HEK293 (cell line): ENCODE results near the gene SLC35B1.
A peak's percentile ranks its signal among the peaks of the same experiment; 100 is the strongest.

Experiments
- CTCF ChIA-PET: fragments of 350-600 bp; formaldehyde crosslinking; extraction: SDS; loops from one replicate; lab custom pipeline; 2021; ENCODE audit warnings: antibody characterized with exemption; lab: Yijun Ruan, JAX
- POLR2A ChIA-PET: fragments of 300-600 bp; formaldehyde crosslinking; extraction: SDS; loops from one replicate; lab custom pipeline; 2020; ENCODE audit warnings: antibody characterized with exemption, inconsistent platforms; lab: Yijun Ruan, JAX
- H3K27ac ChIP-seq: fragments of 200-500 bp; sonication (Bioruptor generic); 2 replicates; pipeline ENCODE4 v1.5.1; 2014; ENCODE audit warnings: low read depth, low read length, control low read depth, inconsistent platforms; ENCODE audit errors: extremely low read depth
- H3K36me3 ChIP-seq, 2 experiments: fragments of 200-500 bp in 1 of 2; sonication (Bioruptor generic) in 1 of 2; 1 replicate in 1 of 2; 2 replicates in 1 of 2; pipeline ENCODE4 v1.5.1; 2014 to 2017; ENCODE audit warnings: inconsistent platforms in 2 of 2, low read length in 2 of 2; ENCODE audit not compliant: control insufficient read depth in 2 of 2, insufficient read depth in 1 of 2
- H3K4me1 ChIP-seq: fragments of 200-500 bp; sonication (Bioruptor generic); 2 replicates; pipeline ENCODE4 v1.5.1; 2014; ENCODE audit warnings: mild to moderate bottlenecking, low read length, inconsistent platforms; ENCODE audit not compliant: control insufficient read depth, insufficient read depth
- H3K4me3 ChIP-seq: 2 replicates; pipeline ENCODE4 v1.5.1; 2011; ENCODE audit warnings: low read depth, mild to moderate bottlenecking, control low read depth, low read length, moderate library complexity
- H3K9me3 ChIP-seq: fragments of 200-500 bp; sonication (Bioruptor generic); 2 replicates; pipeline ENCODE4 v1.5.1; 2014; ENCODE audit warnings: low read depth, low read length, inconsistent platforms; ENCODE audit not compliant: control insufficient read depth, insufficient read depth
- GLI2 ChIP-seq: fragments of 450-650 bp; formaldehyde crosslinking; IDR thresholded peaks from 2 replicates; pipeline ENCODE4; 2017; ENCODE audit warnings: missing biosample characterization, missing genetic modification characterization, low read depth, borderline replicate concordance
- REPIN1 ChIP-seq: fragments of 450-650 bp; formaldehyde crosslinking; IDR thresholded peaks from 2 replicates; pipeline ENCODE4 v1.5.1; 2017; ENCODE audit warnings: missing biosample characterization, missing genetic modification characterization, low read depth
- SCRT2 ChIP-seq: fragments of 450-650 bp; formaldehyde crosslinking; IDR thresholded peaks from 2 replicates; pipeline ENCODE4 v1.5.1; 2016; ENCODE audit warnings: missing biosample characterization, missing genetic modification characterization
- ZEB2 ChIP-seq: fragments of 450-650 bp; formaldehyde crosslinking; IDR thresholded peaks from 2 replicates; pipeline ENCODE4 v1.5.1; 2016; ENCODE audit warnings: missing biosample characterization, missing genetic modification characterization
- ZNF140 ChIP-seq: fragments of 450-650 bp; formaldehyde crosslinking; IDR thresholded peaks from 2 replicates; pipeline ENCODE4 v1.5.1; 2016; ENCODE audit warnings: missing biosample characterization, missing genetic modification characterization
- ZNF174 ChIP-seq: fragments of 450-650 bp; formaldehyde crosslinking; IDR thresholded peaks from 2 replicates; pipeline ENCODE4 v1.5.0; 2017; ENCODE audit warnings: missing biosample characterization, mild to moderate bottlenecking, missing genetic modification characterization
- ZNF19 ChIP-seq: fragments of 450-650 bp; formaldehyde crosslinking; IDR thresholded peaks from 2 replicates; pipeline ENCODE4; 2016; ENCODE audit warnings: missing biosample characterization, missing genetic modification characterization, low read depth
- ZNF530 ChIP-seq: fragments of 450-650 bp; formaldehyde crosslinking; IDR thresholded peaks from 2 replicates; pipeline ENCODE4 v1.5.1; 2016; ENCODE audit warnings: low read depth, missing biosample characterization, missing genetic modification characterization
- ZNF555 ChIP-seq: fragments of 450-650 bp; formaldehyde crosslinking; conservative IDR thresholded peaks from 2 replicates; pipeline ENCODE4 v1.5.1; 2017; ENCODE audit warnings: missing biosample characterization, mild to moderate bottlenecking, missing genetic modification characterization, inconsistent platforms
- ZNF558 ChIP-seq: fragments of 450-650 bp; formaldehyde crosslinking; IDR thresholded peaks from 2 replicates; pipeline ENCODE4 v1.5.1; 2016; ENCODE audit warnings: missing biosample characterization, missing genetic modification characterization
- ZSCAN16 ChIP-seq: fragments of 450-650 bp; formaldehyde crosslinking; IDR thresholded peaks from 2 replicates; pipeline ENCODE4 v1.5.1; 2016; ENCODE audit warnings: missing biosample characterization, missing genetic modification characterization
- TF ChIP-seq, protein P1 (sequence below): fragments of 450-650 bp; formaldehyde crosslinking; IDR thresholded peaks from 2 replicates; pipeline ENCODE4 v1.5.1; 2016; ENCODE audit warnings: missing biosample characterization, missing genetic modification characterization
- TF ChIP-seq, protein P2 (sequence below): fragments of 450-650 bp; formaldehyde crosslinking; conservative IDR thresholded peaks from 2 replicates; pipeline ENCODE4 v1.5.1; 2016; ENCODE audit warnings: low read depth, missing biosample characterization, missing genetic modification characterization
- TF ChIP-seq, protein P3 (sequence below): fragments of 450-650 bp; formaldehyde crosslinking; IDR thresholded peaks from 2 replicates; pipeline ENCODE4 v1.5.1; 2017; ENCODE audit warnings: missing biosample characterization, missing genetic modification characterization
- TF ChIP-seq, protein P4 (sequence below): fragments of 450-650 bp; formaldehyde crosslinking; IDR thresholded peaks from 2 replicates; pipeline ENCODE4 v1.5.1; 2016; ENCODE audit warnings: missing biosample characterization, missing genetic modification characterization
- TF ChIP-seq, protein P5 (sequence below): fragments of 450-650 bp; formaldehyde crosslinking; IDR thresholded peaks from 2 replicates; pipeline ENCODE4 v1.5.1; 2016; ENCODE audit warnings: missing biosample characterization, missing genetic modification characterization, low read depth
- TF ChIP-seq, protein P6 (sequence below): fragments of 450-650 bp; formaldehyde crosslinking; IDR thresholded peaks from 2 replicates; pipeline ENCODE4 v1.5.1; 2016; ENCODE audit warnings: missing biosample characterization, missing genetic modification characterization

SLC35B1 gene

DNA sequence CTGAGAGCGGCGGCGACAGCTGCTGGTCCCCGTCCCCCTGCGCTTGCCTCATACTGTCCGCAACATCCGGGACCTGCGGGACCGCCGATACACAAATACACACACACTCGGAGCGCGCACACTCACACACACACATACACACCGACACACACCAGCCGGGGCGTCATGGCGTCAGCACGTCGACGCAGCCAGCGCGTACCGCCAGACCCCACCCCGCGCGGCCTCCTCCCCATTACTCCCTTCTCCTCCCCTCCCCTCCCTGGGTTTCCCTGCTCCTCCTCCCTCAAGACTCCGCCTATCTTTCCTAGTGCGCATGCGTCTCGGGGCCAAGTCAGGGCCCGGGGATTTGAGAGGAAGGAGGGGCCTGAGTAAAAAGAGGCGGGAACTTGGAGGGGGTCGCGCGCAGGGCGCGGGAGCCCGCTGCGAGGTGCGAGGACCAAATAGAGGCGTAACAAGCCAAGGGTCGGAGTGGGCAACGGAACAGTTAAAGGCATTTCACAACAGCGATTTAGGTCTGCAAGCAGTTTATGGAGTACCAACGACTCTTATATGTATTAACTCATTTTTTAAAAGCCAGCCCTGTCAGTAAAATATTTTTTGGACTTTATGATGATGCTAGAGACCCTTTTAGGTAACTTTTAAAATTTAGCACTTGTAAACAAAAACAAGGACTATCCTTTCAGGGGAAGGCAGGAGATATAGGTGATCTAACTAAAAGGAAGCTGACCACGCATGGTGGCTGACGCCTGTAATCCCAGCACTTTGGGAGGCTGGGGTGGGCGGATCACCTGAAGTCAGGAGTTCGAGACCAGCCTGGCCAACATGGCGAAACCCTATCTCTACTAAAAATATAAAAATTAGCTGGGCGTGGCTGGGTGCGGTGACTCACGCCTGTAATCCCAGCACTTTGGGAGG is 29.6 kb downstream of the SLC35B1 start, which contains the start of gene SPOP (continued):
- TF ChIP-seq ZNF140 (tag by site-specific recombination) = no peak
- TF ChIP-seq, protein P1, sequence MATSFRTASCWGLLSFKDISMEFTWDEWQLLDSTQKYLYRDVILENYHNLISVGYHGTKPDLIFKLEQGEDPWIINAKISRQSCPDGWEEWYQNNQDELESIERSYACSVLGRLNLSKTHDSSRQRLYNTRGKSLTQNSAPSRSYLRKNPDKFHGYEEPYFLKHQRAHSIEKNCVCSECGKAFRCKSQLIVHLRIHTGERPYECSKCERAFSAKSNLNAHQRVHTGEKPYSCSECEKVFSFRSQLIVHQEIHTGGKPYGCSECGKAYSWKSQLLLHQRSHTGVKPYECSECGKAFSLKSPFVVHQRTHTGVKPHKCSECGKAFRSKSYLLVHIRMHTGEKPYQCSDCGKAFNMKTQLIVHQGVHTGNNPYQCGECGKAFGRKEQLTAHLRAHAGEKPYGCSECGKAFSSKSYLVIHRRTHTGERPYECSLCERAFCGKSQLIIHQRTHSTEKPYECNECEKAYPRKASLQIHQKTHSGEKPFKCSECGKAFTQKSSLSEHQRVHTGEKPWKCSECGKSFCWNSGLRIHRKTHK = no peak

DNA sequence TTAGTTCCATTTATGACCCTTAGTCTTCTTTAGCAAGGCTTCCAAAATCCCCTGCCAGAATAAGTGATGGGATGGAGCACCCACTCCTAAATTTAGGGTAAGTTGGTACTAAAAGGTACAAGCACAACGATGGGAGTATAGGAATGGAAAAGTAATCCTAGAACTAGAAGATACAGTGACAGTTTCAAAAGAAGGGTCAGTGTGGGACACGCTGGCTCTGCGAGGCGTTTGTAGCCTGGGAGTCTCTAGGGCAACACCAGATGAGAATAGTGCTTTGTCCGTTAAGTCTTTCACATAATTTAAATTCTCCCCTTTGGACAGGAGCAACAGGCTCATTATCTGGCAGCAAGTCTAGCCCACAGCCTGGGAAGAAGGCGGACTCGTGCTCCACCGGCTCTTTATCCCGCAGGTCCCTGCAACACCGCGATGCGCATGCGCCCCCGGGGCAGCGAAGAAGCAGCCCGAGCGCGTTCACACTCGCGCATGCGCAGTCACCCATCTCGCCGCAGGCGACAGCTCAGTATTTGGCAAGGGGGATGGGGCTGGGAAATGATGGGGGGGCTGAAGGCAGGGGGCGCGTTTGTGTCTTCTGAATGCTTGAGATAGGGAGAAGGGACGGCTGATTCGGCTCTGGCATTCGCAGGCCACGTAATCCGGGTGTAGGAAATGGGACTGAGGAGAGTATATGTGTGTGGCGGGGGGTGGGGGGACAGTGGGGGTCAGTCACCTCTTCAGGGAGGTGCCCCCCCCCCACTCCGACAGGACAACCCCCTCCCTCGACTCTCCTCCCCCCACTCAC is 30.4 kb downstream of the SLC35B1 start:
- CTCF ChIA-PET = interaction anchor here (0.6 to 2.0 kb wide), 6 partner anchors 50 to 333 kb away, joined by 3 to 5 read pairs (median 3); partner anchors contain the start of gene NXPH3
- peak overlapping the region; percentile 78 for H3K4me3 ChIP-seq
- TF ChIP-seq, protein P2, sequence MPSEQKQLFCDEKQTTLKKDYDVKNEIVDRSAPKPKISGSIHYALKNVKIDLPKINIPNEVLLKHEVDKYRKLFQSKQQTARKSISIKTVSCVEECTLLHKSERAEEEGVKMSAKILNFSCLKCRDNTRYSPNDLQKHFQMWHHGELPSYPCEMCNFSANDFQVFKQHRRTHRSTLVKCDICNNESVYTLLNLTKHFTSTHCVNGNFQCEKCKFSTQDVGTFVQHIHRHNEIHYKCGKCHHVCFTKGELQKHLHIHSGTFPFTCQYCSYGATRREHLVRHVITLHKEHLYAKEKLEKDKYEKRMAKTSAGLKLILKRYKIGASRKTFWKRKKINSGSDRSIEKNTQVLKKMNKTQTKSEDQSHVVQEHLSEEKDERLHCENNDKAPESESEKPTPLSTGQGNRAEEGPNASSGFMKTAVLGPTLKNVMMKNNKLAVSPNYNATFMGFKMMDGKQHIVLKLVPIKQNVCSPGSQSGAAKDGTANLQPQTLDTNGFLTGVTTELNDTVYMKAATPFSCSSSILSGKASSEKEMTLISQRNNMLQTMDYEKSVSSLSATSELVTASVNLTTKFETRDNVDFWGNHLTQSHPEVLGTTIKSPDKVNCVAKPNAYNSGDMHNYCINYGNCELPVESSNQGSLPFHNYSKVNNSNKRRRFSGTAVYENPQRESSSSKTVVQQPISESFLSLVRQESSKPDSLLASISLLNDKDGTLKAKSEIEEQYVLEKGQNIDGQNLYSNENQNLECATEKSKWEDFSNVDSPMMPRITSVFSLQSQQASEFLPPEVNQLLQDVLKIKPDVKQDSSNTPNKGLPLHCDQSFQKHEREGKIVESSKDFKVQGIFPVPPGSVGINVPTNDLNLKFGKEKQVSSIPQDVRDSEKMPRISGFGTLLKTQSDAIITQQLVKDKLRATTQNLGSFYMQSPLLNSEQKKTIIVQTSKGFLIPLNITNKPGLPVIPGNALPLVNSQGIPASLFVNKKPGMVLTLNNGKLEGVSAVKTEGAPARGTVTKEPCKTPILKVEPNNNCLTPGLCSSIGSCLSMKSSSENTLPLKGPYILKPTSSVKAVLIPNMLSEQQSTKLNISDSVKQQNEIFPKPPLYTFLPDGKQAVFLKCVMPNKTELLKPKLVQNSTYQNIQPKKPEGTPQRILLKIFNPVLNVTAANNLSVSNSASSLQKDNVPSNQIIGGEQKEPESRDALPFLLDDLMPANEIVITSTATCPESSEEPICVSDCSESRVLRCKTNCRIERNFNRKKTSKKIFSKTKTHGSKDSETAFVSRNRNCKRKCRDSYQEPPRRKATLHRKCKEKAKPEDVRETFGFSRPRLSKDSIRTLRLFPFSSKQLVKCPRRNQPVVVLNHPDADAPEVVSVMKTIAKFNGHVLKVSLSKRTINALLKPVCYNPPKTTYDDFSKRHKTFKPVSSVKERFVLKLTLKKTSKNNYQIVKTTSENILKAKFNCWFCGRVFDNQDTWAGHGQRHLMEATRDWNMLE = no peak; the same call in 1 of the 2 replicates
- TF ChIP-seq REPIN1 (tag by site-specific recombination) (no peak), ZNF530 (tag by site-specific recombination) (no peak), ZNF555 (tag by site-specific recombination) (no peak), GLI2 (tag by site-specific recombination) (no peak), ZEB2 (no peak), ZNF558 (tag by site-specific recombination) (no peak), ZSCAN16 (tag by site-specific recombination) (no peak), SCRT2 (tag by site-specific recombination) (peak; percentile 98), ZNF19 (tag by site-specific recombination) (no peak), ZNF174 (tag by site-specific recombination) (no peak)
- TF ChIP-seq, protein P3, sequence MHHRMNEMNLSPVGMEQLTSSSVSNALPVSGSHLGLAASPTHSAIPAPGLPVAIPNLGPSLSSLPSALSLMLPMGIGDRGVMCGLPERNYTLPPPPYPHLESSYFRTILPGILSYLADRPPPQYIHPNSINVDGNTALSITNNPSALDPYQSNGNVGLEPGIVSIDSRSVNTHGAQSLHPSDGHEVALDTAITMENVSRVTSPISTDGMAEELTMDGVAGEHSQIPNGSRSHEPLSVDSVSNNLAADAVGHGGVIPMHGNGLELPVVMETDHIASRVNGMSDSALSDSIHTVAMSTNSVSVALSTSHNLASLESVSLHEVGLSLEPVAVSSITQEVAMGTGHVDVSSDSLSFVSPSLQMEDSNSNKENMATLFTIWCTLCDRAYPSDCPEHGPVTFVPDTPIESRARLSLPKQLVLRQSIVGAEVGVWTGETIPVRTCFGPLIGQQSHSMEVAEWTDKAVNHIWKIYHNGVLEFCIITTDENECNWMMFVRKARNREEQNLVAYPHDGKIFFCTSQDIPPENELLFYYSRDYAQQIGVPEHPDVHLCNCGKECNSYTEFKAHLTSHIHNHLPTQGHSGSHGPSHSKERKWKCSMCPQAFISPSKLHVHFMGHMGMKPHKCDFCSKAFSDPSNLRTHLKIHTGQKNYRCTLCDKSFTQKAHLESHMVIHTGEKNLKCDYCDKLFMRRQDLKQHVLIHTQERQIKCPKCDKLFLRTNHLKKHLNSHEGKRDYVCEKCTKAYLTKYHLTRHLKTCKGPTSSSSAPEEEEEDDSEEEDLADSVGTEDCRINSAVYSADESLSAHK (tag by site-specific recombination) = peak; percentile 70; the same call in 1 of the 2 replicates
- TF ChIP-seq, protein P4, sequence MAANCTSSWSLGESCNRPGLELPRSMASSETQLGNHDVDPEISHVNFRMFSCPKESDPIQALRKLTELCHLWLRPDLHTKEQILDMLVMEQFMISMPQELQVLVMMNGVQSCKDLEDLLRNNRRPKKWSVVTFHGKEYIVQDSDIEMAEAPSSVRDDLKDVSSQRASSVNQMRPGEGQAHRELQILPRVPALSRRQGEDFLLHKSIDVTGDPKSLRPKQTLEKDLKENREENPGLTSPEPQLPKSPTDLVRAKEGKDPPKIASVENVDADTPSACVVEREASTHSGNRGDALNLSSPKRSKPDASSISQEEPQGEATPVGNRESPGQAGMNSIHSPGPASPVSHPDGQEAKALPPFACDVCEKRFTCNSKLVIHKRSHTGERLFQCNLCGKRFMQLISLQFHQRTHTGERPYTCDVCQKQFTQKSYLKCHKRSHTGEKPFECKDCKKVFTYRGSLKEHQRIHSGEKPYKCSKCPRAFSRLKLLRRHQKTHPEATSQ = peak; percentile 56; the same call in 1 of the 2 replicates
- TF ChIP-seq, protein P5, sequence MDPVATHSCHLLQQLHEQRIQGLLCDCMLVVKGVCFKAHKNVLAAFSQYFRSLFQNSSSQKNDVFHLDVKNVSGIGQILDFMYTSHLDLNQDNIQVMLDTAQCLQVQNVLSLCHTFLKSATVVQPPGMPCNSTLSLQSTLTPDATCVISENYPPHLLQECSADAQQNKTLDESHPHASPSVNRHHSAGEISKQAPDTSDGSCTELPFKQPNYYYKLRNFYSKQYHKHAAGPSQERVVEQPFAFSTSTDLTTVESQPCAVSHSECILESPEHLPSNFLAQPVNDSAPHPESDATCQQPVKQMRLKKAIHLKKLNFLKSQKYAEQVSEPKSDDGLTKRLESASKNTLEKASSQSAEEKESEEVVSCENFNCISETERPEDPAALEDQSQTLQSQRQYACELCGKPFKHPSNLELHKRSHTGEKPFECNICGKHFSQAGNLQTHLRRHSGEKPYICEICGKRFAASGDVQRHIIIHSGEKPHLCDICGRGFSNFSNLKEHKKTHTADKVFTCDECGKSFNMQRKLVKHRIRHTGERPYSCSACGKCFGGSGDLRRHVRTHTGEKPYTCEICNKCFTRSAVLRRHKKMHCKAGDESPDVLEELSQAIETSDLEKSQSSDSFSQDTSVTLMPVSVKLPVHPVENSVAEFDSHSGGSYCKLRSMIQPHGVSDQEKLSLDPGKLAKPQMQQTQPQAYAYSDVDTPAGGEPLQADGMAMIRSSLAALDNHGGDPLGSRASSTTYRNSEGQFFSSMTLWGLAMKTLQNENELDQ (tag by site-specific recombination) = no peak
- TF ChIP-seq, protein P6, sequence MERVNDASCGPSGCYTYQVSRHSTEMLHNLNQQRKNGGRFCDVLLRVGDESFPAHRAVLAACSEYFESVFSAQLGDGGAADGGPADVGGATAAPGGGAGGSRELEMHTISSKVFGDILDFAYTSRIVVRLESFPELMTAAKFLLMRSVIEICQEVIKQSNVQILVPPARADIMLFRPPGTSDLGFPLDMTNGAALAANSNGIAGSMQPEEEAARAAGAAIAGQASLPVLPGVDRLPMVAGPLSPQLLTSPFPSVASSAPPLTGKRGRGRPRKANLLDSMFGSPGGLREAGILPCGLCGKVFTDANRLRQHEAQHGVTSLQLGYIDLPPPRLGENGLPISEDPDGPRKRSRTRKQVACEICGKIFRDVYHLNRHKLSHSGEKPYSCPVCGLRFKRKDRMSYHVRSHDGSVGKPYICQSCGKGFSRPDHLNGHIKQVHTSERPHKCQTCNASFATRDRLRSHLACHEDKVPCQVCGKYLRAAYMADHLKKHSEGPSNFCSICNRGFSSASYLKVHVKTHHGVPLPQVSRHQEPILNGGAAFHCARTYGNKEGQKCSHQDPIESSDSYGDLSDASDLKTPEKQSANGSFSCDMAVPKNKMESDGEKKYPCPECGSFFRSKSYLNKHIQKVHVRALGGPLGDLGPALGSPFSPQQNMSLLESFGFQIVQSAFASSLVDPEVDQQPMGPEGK (tag by site-specific recombination) = peak; percentile 100

More for the DNA sequence above, 30.4 kb downstream of the SLC35B1 start:
- peaks cover 15% of the 10 kb centered on the region; the same call in 1 of the 2 replicates for H3K4me1 ChIP-seq
- H3K27ac ChIP-seq = peak overlapping the region; percentile 70
- peaks cover 12 to 19% of the 10 kb centered on the region in 2 experiments for H3K36me3 ChIP-seq
- no peaks in the 10 kb centered on the region for H3K9me3 ChIP-seq
- POLR2A ChIA-PET = interaction anchor here (0.6 to 1.0 kb wide), 25 partner anchors 13 to 1603 kb away, joined by 3 to 17 read pairs (median 4); partner anchors contain the start of genes FAM117A, KAT7 and NGFR
